HEK293T (cell line): ENCODE data around the gene NAPB.

Source experiments
- CTCF ChIA-PET: fragments of 350-600 bp; formaldehyde crosslinking; extraction: SDS; loops from one replicate; lab custom pipeline; 2021; ENCODE audit warnings: antibody characterized with exemption, inconsistent platforms; lab: Yijun Ruan, JAX
- POLR2A ChIA-PET: fragments of 350-600 bp; formaldehyde crosslinking; extraction: SDS; loops from one replicate; lab custom pipeline; 2020; ENCODE audit warnings: antibody characterized with exemption, inconsistent platforms; lab: Yijun Ruan, JAX
- DNase-seq: peaks from one replicate; pipeline ENCODE4 v3.0.0; 2012; ENCODE audit warnings: mixed read lengths; ENCODE audit errors: extremely low spot score
- ARNT ChIP-seq: fragments of 450-650 bp; IDR thresholded peaks from 2 replicates; pipeline ENCODE4 v1.6.1; 2017; ENCODE audit warnings: mild to moderate bottlenecking
- BHLHE40 ChIP-seq: fragments of 450-650 bp; IDR thresholded peaks from 2 replicates; pipeline ENCODE4 v1.6.1; 2016; ENCODE audit warnings: mild to moderate bottlenecking, moderate library complexity, borderline replicate concordance
- CTBP1 ChIP-seq: fragments of 450-650 bp; IDR thresholded peaks from 2 replicates; pipeline ENCODE4 v1.6.1; 2016; ENCODE audit warnings: borderline replicate concordance
- ELF4 ChIP-seq: fragments of 450-650 bp; IDR thresholded peaks from 2 replicates; pipeline ENCODE4 v1.6.1; 2017; ENCODE audit warnings: antibody characterized with exemption
- FOXA1 ChIP-seq: fragments of 450-650 bp; IDR thresholded peaks from 2 replicates; pipeline ENCODE4 v1.6.1; 2016; ENCODE audit warnings: mild to moderate bottlenecking
- FOXK2 ChIP-seq: fragments of 450-650 bp; IDR thresholded peaks from 2 replicates; pipeline ENCODE4 v1.6.1; 2016; ENCODE audit warnings: mild to moderate bottlenecking
- FOXM1 ChIP-seq: fragments of 450-650 bp; IDR thresholded peaks from 2 replicates; pipeline ENCODE4 v1.6.1; 2017; ENCODE audit warnings: mild to moderate bottlenecking, borderline replicate concordance
- HDGF ChIP-seq: fragments of 450-650 bp; IDR thresholded peaks from 2 replicates; pipeline ENCODE4 v1.6.1; 2017; ENCODE audit warnings: antibody characterized with exemption, borderline replicate concordance
- L3MBTL2 ChIP-seq: fragments of 450-650 bp; conservative IDR thresholded peaks from 2 replicates; pipeline ENCODE4 v1.6.1; 2016; ENCODE audit warnings: mild to moderate bottlenecking
- LEF1 ChIP-seq: fragments of 450-650 bp; IDR thresholded peaks from 2 replicates; pipeline ENCODE4 v1.6.1; 2017; ENCODE audit warnings: mild to moderate bottlenecking, borderline replicate concordance
- NFRKB ChIP-seq: fragments of 450-650 bp; IDR thresholded peaks from 2 replicates; pipeline ENCODE4 v1.6.1; 2016; ENCODE audit warnings: mild to moderate bottlenecking, moderate library complexity
- PKNOX1 ChIP-seq: fragments of 450-650 bp; IDR thresholded peaks from 2 replicates; pipeline ENCODE4 v1.6.1; 2016
- SP1 ChIP-seq: fragments of 450-650 bp; IDR thresholded peaks from 2 replicates; pipeline ENCODE4 v1.6.1; 2017
- SUZ12 ChIP-seq: fragments of 450-650 bp; IDR thresholded peaks from 2 replicates; pipeline ENCODE4 v1.6.1; 2016; ENCODE audit warnings: mild to moderate bottlenecking
- TARDBP ChIP-seq: fragments of 450-650 bp; IDR thresholded peaks from 2 replicates; pipeline ENCODE4 v1.6.1; 2016
- ZNF384 ChIP-seq: fragments of 450-650 bp; IDR thresholded peaks from 2 replicates; pipeline ENCODE4 v1.6.1; 2016

NAPB gene

DNA sequence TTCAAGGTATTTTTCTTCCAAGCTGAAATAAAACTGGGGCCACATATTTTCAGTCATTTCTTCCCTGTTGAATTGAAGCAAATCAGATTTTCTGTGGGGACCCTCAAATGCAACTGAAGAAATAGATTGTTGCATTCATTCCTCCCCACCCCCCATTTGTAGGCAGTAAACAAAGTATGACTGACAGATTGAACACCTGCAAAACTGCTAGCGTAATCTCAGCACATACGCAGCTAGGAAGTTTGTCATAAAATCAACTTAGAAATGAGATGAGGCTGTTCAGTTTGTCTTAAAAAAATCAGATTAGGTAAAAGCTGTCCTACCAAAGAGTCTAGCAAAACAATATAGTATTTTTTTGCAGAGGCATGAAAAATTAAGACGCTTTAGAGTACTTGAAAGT, 50.4 kb downstream of the NAPB start:
- CTCF ChIA-PET = interaction anchor here (0.8 kb wide), 1 partner anchor 66 kb away, joined by 3 read pairs; no protein-coding TSS in a partner anchor
- no peak for DNase-seq
- POLR2A ChIA-PET = interaction anchor here (1.0 kb wide), 2 partner anchors 10 to 50 kb away, joined by 3 read pairs; no protein-coding TSS in a partner anchor
- TF ChIP-seq ZNF384 (no peak), CTBP1 (no peak), SP1 (no peak), FOXK2 (no peak), TARDBP (no peak), HDGF (no peak), ELF4 (no peak), FOXA1 (no peak), FOXM1 (no peak), L3MBTL2 (no peak)

- TF ChIP-seq BHLHE40 (no peak), ZNF384 (no peak), FOXA1 (no peak), FOXM1 (no peak), PKNOX1 (no peak), LEF1 (no peak), NFRKB (no peak), CTBP1 (no peak), SUZ12 (no peak), FOXK2 (no peak), SP1 (no peak), L3MBTL2 (no peak), ARNT (no peak), TARDBP (no peak), HDGF (no peak), ELF4 (no peak)
- POLR2A ChIA-PET = interaction anchor here (1.0 kb wide), 1 partner anchor 50 kb away, joined by 3 read pairs; no protein-coding TSS in a partner anchor
- CTCF ChIA-PET = interaction anchor here (0.8 kb wide), 1 partner anchor 66 kb away, joined by 3 read pairs; no protein-coding TSS in a partner anchor
- no peak for DNase-seq
Measured at GRCh38 chr20:23370274-23370673, 51.0 kb downstream of the NAPB start.

DNA sequence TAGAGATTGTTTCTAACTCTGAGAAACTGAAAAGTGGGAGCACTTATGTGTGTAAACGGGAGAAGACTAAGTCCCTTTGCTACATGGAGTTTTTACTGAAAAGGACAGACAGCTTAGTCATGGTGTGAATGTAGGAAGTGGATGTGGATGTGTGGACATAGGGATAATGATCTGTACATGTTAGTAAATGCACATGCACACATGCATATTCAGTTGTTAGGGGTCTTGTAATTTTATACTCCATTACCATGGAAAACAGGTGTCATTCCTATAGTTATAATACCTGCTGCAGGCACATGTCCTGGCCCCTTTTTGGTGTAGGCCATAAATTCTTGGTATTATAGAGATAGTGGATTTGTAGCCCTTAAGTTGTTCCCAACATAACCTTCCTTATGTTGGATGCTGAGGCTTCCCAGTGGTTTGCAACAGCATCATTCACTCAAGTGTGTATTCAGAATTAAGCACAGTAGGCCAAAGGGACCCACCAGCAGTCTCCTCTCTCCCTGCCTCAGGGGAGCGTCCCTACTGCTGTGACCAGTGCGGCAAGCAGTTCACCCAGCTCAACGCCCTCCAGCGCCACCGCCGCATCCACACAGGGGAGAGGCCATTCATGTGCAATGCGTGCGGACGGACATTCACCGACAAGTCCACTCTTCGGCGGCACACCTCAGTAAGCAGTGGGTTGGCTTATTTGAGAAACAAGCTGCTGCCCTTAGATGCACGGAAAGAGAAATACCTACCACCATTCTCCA, 52.0 kb downstream of the NAPB start:
- no peak for TF ChIP-seq ARNT
- no peak for TF ChIP-seq HDGF
- no peak for TF ChIP-seq LEF1
- no peak for TF ChIP-seq ELF4
- TF ChIP-seq SP1 = no peak
- no peak for TF ChIP-seq L3MBTL2
- no peak for TF ChIP-seq BHLHE40
- TF ChIP-seq FOXA1 = no peak
- TF ChIP-seq FOXM1 = no peak
- no peak for TF ChIP-seq CTBP1
- TF ChIP-seq PKNOX1 = no peak
- no peak for TF ChIP-seq SUZ12
- no peak for TF ChIP-seq FOXK2
- no peak for TF ChIP-seq NFRKB
- TF ChIP-seq TARDBP = no peak
- no peak for TF ChIP-seq ZNF384
- CTCF ChIA-PET = no interaction called here
- DNase-seq = no peak

DNA sequence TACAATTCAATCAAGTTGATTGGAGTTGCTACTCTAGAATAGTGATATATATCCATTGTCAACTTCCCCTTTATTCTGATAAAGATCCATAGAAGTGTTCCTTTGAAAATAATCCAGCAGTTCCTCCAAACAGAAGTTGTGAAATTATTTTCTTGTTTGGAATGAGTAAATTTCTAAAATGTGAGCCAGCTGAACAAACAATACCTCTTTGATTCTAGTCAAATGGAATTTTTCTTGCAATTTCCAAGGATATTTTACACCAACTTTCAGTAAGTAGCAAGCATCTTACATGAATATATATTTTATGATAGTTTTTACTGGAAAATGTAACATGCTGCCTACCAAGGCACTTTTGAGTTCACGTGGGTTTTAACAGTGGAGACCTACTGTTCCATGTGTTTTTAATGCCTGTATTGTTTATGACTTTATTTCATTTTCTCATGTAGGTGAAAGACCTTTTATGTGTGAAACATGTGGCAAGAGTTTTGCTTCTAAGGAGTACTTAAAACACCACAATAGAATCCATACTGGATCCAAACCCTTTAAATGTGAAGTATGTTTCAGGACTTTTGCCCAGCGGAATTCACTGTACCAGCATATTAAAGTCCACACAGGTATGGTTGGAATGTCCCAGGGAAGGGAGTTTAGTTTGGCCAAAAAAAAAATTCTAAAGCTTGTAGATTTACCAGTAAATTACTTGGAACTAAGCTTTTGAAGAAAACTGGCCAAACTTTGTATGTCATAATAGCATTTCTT, 52.8 kb downstream of the NAPB start:
- DNase-seq = no peak
- TF ChIP-seq PKNOX1 (no peak), NFRKB (no peak), LEF1 (no peak), SUZ12 (no peak), L3MBTL2 (no peak), ARNT (no peak), CTBP1 (no peak), FOXA1 (no peak), ZNF384 (no peak), TARDBP (no peak), FOXK2 (no peak)
- ChIA-PET CTCF (no interaction called here), POLR2A (no interaction called here)

More for the DNA sequence above, 52.0 kb downstream of the NAPB start:
- POLR2A ChIA-PET = no interaction called here

GRCh38 chr20:23367770-23368169, 53.5 kb downstream of the NAPB start:
- CTCF ChIA-PET = no interaction called here
- DNase-seq = no peak

More at GRCh38 chr20:23367770-23368169, 53.5 kb downstream of the NAPB start:
- TF ChIP-seq LEF1 = no peak
- TF ChIP-seq ELF4 = no peak
- no peak for TF ChIP-seq PKNOX1
- no peak for TF ChIP-seq ARNT
- no peak for TF ChIP-seq HDGF
- no peak for TF ChIP-seq NFRKB
- no peak for TF ChIP-seq SUZ12
- no peak for TF ChIP-seq L3MBTL2
- no peak for TF ChIP-seq BHLHE40
- no peak for TF ChIP-seq FOXK2
- TF ChIP-seq SP1 = no peak
- TF ChIP-seq CTBP1 = no peak
- TF ChIP-seq FOXA1 = no peak
- no peak for TF ChIP-seq TARDBP
- no peak for TF ChIP-seq ZNF384
- no peak for TF ChIP-seq FOXM1
- POLR2A ChIA-PET = no interaction called here
